WTC11 (cell line): ENCODE data around the gene TMEM225. TPM values are rescaled to one million over a fixed set of nuclear protein-coding genes. Genes with fewer than 3 reads are reported as not detected.
"Not testable (repeated sequence)": the region's sequence is repeated elsewhere in the genome, so short reads cannot be mapped to it uniquely, and the experiment has no call there.

Experiments used
- ATAC-seq: fragments of 200-7000 bp; cut with Tn5 transposase; 2 replicates; pipeline ENCODE4 v1.10.0; 2021; ENCODE audit warnings: mild to moderate bottlenecking, moderate library complexity
- CTCF ChIA-PET: fragments of 300-600 bp; sonication (Branson Sonifier 250); formaldehyde crosslinking; loops from one replicate; lab custom pipeline; 2021; ENCODE audit warnings: antibody characterized with exemption; lab: Charles Lee
- POLR2A ChIA-PET: fragments of 350-600 bp; sonication (Branson Sonifier 250); formaldehyde crosslinking; loops from one replicate; lab custom pipeline; 2021; ENCODE audit warnings: antibody characterized with exemption; lab: Charles Lee
- DNase-seq: peaks from one replicate; pipeline ENCODE4 v3.0.0; 2021; ENCODE audit warnings: low spot score
- H3K27ac Mint-ChIP-seq: 2 replicates; pipeline ENCODE4 v1.8.0; 2021; ENCODE audit warnings: mixed read lengths
- H3K27me3 Mint-ChIP-seq: 2 replicates; pipeline ENCODE4 v1.8.0; 2021; ENCODE audit warnings: low read depth, mild to moderate bottlenecking, moderate library complexity, mixed read lengths
- H3K36me3 Mint-ChIP-seq: 2 replicates; pipeline ENCODE4 v1.8.0; 2021; ENCODE audit warnings: mixed read lengths
- H3K4me1 Mint-ChIP-seq: 2 replicates; pipeline ENCODE4 v1.8.0; 2022; ENCODE audit warnings: mixed read lengths
- H3K4me3 Mint-ChIP-seq: 2 replicates; pipeline ENCODE4 v1.8.0; 2021; ENCODE audit warnings: mild to moderate bottlenecking, moderate library complexity, mixed read lengths
- H3K9me3 Mint-ChIP-seq: 2 replicates; pipeline ENCODE4 v1.8.0; 2021; ENCODE audit warnings: mixed read lengths
- ARID4B ChIP-seq: sonication (generic); formaldehyde crosslinking; IDR thresholded peaks from 2 replicates; pipeline ENCODE4 v1.8.0; 2023; ENCODE audit warnings: missing genetic modification reagents, mild to moderate bottlenecking, borderline replicate concordance
- CDX4 ChIP-seq: fragments of 250-450 bp; sonication (Bioruptor Pico); IDR thresholded peaks from 2 replicates; pipeline ENCODE4 v1.9.0; 2021; ENCODE audit warnings: moderate library complexity, mild to moderate bottlenecking, inconsistent platforms, borderline replicate concordance
- EMX1 ChIP-seq: fragments of 250-450 bp; sonication (Bioruptor Pico); IDR thresholded peaks from 2 replicates; pipeline ENCODE4 v1.8.0; 2021; ENCODE audit warnings: mild to moderate bottlenecking
- FOXK1 ChIP-seq: sonication (generic); formaldehyde crosslinking; IDR thresholded peaks from 2 replicates; pipeline ENCODE4 v1.8.0; 2022; ENCODE audit warnings: mild to moderate bottlenecking, moderate library complexity, missing genetic modification reagents
- GABPB1 ChIP-seq: sonication (generic); formaldehyde crosslinking; IDR thresholded peaks from 2 replicates; pipeline ENCODE4 v1.8.1; 2023; ENCODE audit warnings: mild to moderate bottlenecking, missing genetic modification reagents
- HMGXB4 ChIP-seq: sonication (generic); formaldehyde crosslinking; IDR thresholded peaks from 2 replicates; pipeline ENCODE4 v1.8.1; 2023; ENCODE audit warnings: mild to moderate bottlenecking, moderate library complexity, missing genetic modification reagents
- NFATC4 ChIP-seq: fragments of 250-450 bp; sonication (Bioruptor Pico); IDR thresholded peaks from 2 replicates; pipeline ENCODE4 v1.9.0; 2021; ENCODE audit warnings: mild to moderate bottlenecking
- PRRX2 ChIP-seq: fragments of 250-450 bp; sonication (Bioruptor Pico); IDR thresholded peaks from 2 replicates; pipeline ENCODE4 v1.8.0; 2021; ENCODE audit warnings: mild to moderate bottlenecking
- SOX15 ChIP-seq: fragments of 250-450 bp; sonication (Bioruptor Pico); IDR thresholded peaks from 2 replicates; pipeline ENCODE4 v1.9.0; 2021; ENCODE audit warnings: mild to moderate bottlenecking
- TEAD4 ChIP-seq: sonication (generic); formaldehyde crosslinking; IDR thresholded peaks from 2 replicates; pipeline ENCODE4 v1.8.0; 2022; ENCODE audit warnings: mild to moderate bottlenecking, missing genetic modification reagents
- USF2 ChIP-seq: sonication (generic); formaldehyde crosslinking; IDR thresholded peaks from 2 replicates; pipeline ENCODE4 v1.8.1; 2023; ENCODE audit warnings: mild to moderate bottlenecking, missing genetic modification reagents, moderate library complexity
- ZNF121 ChIP-seq: sonication (generic); formaldehyde crosslinking; IDR thresholded peaks from 2 replicates; pipeline ENCODE4 v1.8.0; 2023; ENCODE audit warnings: missing genetic modification reagents
- ZNF416 ChIP-seq: fragments of 250-450 bp; sonication (Bioruptor Pico); IDR thresholded peaks from 2 replicates; pipeline ENCODE4 v1.9.0; 2021; ENCODE audit warnings: mild to moderate bottlenecking, inconsistent platforms
- total RNA-seq: library from RNA; stranded (reverse); gene quantifications from 3 replicates; pipeline ENCODE4 v1.2.3, GENCODE V29; 2021
- TF ChIP-seq, protein P1 (sequence below): fragments of 250-450 bp; sonication (Bioruptor Pico); IDR thresholded peaks from 2 replicates; pipeline ENCODE4 v1.8.0; 2021; ENCODE audit warnings: mild to moderate bottlenecking
- TF ChIP-seq, protein P2 (sequence below): sonication (generic); formaldehyde crosslinking; IDR thresholded peaks from 2 replicates; pipeline ENCODE4 v1.8.1; 2023; ENCODE audit warnings: mild to moderate bottlenecking, missing genetic modification reagents

Gene TMEM225
- total RNA-seq, 1 experiment from 2014 or later = not detected

GRCh38 chr11:123880912-123881311, 4.6 kb downstream of the TMEM225 start:
- H3K36me3 Mint-ChIP-seq = peaks cover 4% of the 10 kb centered on the region
- no peaks in the 10 kb centered on the region for H3K27me3 Mint-ChIP-seq
- DNase-seq (no peak), ATAC-seq (no peak)
- POLR2A ChIA-PET = no interaction called here
- CTCF ChIA-PET = no interaction called here
- H3K27ac Mint-ChIP-seq = no peak overlapping the region
- peaks cover 19% of the 10 kb centered on the region for H3K9me3 Mint-ChIP-seq
- peaks cover 13% of the 10 kb centered on the region for H3K4me1 Mint-ChIP-seq
- TF ChIP-seq SOX15 (CRISPR knock-in tag) (no peak), NFATC4 (CRISPR knock-in tag) (no peak)
- H3K4me3 Mint-ChIP-seq = no peak overlapping the region

DNA sequence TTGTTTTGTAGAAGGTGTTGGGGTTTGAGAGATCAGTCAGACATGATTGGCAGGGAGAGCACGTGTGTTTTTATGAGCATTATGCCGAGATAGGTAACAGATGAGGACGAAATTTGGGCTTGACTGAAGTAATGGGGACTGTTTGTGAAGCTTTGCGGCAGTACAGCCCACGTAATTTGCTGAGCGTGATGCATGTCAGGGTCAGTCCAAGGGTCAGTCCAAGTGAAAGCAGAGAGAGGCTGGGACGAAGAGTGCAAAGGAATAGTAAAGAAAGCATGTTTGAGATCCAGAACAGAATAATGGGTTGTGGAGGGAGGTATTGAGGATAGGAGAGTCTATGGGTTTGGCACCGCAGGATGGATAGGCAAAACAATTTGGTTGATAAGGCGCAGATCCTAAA, 17.7 kb downstream of the TMEM225 start:
- ATAC-seq, DNase-seq, POLR2A ChIA-PET, H3K27me3 Mint-ChIP-seq, H3K9me3 Mint-ChIP-seq, H3K4me3 Mint-ChIP-seq, H3K4me1 Mint-ChIP-seq, CTCF ChIA-PET, H3K27ac Mint-ChIP-seq: not testable (repeated sequence)
- H3K36me3 Mint-ChIP-seq = peaks cover 16% of the 10 kb centered on the region

- H3K27me3 Mint-ChIP-seq, H3K27ac Mint-ChIP-seq, H3K9me3 Mint-ChIP-seq, POLR2A ChIA-PET, CTCF ChIA-PET, H3K36me3 Mint-ChIP-seq, H3K4me3 Mint-ChIP-seq: not testable (repeated sequence)
- 0 out of 2 replicates have a peak, but pooled peaks have one; percentile 11 for TF ChIP-seq USF2 (CRISPR knock-in tag)
- peaks cover 15% of the 10 kb centered on the region for H3K4me1 Mint-ChIP-seq
- peak; percentile 28 for DNase-seq
- ATAC-seq = peak; percentile 70
Measured at GRCh38 chr11:123865293-123865692, 20.2 kb downstream of the TMEM225 start.

DNA sequence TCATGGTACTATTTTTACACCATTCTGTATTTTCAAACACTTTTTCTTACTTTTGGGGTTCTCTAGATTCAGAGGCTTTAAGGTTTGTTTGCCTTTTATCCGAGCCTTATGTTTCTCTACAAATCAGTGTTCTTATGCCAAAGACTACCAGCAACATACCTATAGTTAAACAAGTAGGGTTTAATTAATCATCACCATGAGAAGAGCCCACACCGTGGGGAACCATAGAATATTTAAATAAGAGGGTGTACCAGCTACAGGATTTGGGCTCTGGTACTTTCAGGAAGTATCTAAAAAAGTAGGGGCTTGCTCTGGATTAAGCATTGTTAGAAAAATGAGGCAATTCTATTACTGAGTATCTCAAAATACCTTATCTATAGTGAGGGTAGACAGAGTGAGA, 25.7 kb downstream of the TMEM225 start:
- peak; percentile 60 for ATAC-seq
- Mint-ChIP-seq H3K4me1 (peaks cover 33% of the 10 kb centered on the region), H3K27ac (no peak overlapping the region)
- POLR2A ChIA-PET = no interaction called here
- TF ChIP-seq EMX1 (CRISPR knock-in tag) (no peak), HMGXB4 (CRISPR knock-in tag) (no peak)
- TF ChIP-seq, all 79 proteins: peak for 0
- Mint-ChIP-seq H3K4me3 (no peak overlapping the region), H3K27me3 (no peaks in the 10 kb centered on the region), H3K9me3 (peaks cover 29% of the 10 kb centered on the region), H3K36me3 (peaks cover 24% of the 10 kb centered on the region)
- CTCF ChIA-PET = interaction anchor here (1.0 kb wide), 1 partner anchor 210 kb away, joined by 3 read pairs; no protein-coding TSS in a partner anchor
- no peak for DNase-seq

DNA sequence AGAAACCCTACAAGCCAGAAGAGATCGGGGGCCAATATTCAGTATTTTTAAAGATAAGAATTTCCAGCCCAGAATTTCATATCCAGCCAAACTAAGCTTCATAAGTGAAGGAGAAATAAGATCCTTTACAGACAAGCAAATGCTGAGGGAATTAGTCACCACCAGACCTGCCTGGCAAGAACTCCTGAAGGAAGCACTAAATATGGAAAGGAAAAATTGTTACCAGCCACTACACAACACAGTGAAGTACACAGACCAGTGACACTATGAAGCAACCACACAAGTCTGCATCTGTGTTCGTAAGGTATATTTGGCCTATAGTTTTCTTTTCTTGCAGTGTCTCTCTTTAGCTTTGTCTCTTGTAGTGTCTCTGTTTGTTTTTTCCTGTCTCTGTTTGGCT, 29.0 kb downstream of the TMEM225 start:
- no peak for DNase-seq
- H3K4me1 Mint-ChIP-seq = peaks cover 43% of the 10 kb centered on the region
- POLR2A ChIA-PET = no interaction called here
- TF ChIP-seq TEAD4 (CRISPR knock-in tag) (no peak), PRRX2 (no peak), CDX4 (CRISPR knock-in tag) (no peak), FOXK1 (no peak), ZNF416 (CRISPR knock-in tag) (no peak), GABPB1 (CRISPR knock-in tag) (no peak), ARID4B (CRISPR knock-in tag) (no peak), ZNF121 (no peak)
- TF ChIP-seq, protein P1, sequence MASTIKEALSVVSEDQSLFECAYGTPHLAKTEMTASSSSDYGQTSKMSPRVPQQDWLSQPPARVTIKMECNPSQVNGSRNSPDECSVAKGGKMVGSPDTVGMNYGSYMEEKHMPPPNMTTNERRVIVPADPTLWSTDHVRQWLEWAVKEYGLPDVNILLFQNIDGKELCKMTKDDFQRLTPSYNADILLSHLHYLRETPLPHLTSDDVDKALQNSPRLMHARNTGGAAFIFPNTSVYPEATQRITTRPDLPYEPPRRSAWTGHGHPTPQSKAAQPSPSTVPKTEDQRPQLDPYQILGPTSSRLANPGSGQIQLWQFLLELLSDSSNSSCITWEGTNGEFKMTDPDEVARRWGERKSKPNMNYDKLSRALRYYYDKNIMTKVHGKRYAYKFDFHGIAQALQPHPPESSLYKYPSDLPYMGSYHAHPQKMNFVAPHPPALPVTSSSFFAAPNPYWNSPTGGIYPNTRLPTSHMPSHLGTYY = no peak
- TF ChIP-seq, protein P2, sequence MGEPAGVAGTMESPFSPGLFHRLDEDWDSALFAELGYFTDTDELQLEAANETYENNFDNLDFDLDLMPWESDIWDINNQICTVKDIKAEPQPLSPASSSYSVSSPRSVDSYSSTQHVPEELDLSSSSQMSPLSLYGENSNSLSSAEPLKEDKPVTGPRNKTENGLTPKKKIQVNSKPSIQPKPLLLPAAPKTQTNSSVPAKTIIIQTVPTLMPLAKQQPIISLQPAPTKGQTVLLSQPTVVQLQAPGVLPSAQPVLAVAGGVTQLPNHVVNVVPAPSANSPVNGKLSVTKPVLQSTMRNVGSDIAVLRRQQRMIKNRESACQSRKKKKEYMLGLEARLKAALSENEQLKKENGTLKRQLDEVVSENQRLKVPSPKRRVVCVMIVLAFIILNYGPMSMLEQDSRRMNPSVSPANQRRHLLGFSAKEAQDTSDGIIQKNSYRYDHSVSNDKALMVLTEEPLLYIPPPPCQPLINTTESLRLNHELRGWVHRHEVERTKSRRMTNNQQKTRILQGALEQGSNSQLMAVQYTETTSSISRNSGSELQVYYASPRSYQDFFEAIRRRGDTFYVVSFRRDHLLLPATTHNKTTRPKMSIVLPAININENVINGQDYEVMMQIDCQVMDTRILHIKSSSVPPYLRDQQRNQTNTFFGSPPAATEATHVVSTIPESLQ (CRISPR knock-in tag) = no peak

More for the DNA sequence above, 29.0 kb downstream of the TMEM225 start:
- ATAC-seq = no peak
- peaks cover 45% of the 10 kb centered on the region for H3K9me3 Mint-ChIP-seq
- no peaks in the 10 kb centered on the region; the same call in 1 of the 2 replicates for H3K27me3 Mint-ChIP-seq
- no peak overlapping the region for H3K27ac Mint-ChIP-seq
- CTCF ChIA-PET = no interaction called here
- peaks cover 28% of the 10 kb centered on the region for H3K36me3 Mint-ChIP-seq
- H3K4me3 Mint-ChIP-seq = no peak overlapping the region
